ENCODE data around the gene MRPL33. TPM values are rescaled to one million over a fixed set of nuclear protein-coding genes. Genes with fewer than 3 reads are reported as not detected.
A peak's percentile ranks its signal among the peaks of the same experiment; 100 is the strongest.

Gene MRPL33
- total and polyA plus RNA-seq, 3 donors from 2014 or later = 142 to 204 (median 175) TPM

- intact Hi-C loops (cut with DNase I; ENCODE audit: low total_unique reads) = no loop called here
- H3K27ac ChIP-seq = peak overlapping the region; percentile 82 to 93
- no peak overlapping the region for H3K4me3 ChIP-seq
- peak; percentile 75 for DNase-seq
- H3K4me1 ChIP-seq = peaks cover 27% of the 10 kb centered on the region
- TF ChIP-seq, protein P1, sequence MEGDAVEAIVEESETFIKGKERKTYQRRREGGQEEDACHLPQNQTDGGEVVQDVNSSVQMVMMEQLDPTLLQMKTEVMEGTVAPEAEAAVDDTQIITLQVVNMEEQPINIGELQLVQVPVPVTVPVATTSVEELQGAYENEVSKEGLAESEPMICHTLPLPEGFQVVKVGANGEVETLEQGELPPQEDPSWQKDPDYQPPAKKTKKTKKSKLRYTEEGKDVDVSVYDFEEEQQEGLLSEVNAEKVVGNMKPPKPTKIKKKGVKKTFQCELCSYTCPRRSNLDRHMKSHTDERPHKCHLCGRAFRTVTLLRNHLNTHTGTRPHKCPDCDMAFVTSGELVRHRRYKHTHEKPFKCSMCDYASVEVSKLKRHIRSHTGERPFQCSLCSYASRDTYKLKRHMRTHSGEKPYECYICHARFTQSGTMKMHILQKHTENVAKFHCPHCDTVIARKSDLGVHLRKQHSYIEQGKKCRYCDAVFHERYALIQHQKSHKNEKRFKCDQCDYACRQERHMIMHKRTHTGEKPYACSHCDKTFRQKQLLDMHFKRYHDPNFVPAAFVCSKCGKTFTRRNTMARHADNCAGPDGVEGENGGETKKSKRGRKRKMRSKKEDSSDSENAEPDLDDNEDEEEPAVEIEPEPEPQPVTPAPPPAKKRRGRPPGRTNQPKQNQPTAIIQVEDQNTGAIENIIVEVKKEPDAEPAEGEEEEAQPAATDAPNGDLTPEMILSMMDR (IDR thresholded peaks at IDR 0.05) = no peak
- no peak for TF ChIP-seq POLR2A (IDR thresholded peaks at IDR 0.05)
- H3K27me3 ChIP-seq = no peaks in the 10 kb centered on the region
- 25 to 31% methylated on average over 5 of the region's 5 CpGs for WGBS, 2 donors
- no peaks in the 10 kb centered on the region for H3K9me3 ChIP-seq
- H3K36me3 ChIP-seq (ENCODE audit: low read depth, missing control alignments) = no peaks in the 10 kb centered on the region
These were observed 46.4 kb upstream of the MRPL33 start for GRCh38 chr2:27724905-27725701.

- H3K36me3 ChIP-seq (ENCODE audit: low read depth, missing control alignments) = no peaks in the 10 kb centered on the region
- intact Hi-C loops (cut with DNase I; ENCODE audit: low total_unique reads) = no loop called here
- TF ChIP-seq, protein P1 (IDR thresholded peaks at IDR 0.05) = no peak
- TF ChIP-seq POLR2A (IDR thresholded peaks at IDR 0.05) = no peak
- no peak overlapping the region for H3K4me3 ChIP-seq
- peak; percentile 52 for DNase-seq
- H3K4me1 ChIP-seq = peaks cover 27% of the 10 kb centered on the region
- H3K27ac ChIP-seq = no peak overlapping the region
- WGBS, 2 donors = 74 to 87% methylated on average over 9 of the region's 9 CpGs
- no peaks in the 10 kb centered on the region for H3K9me3 ChIP-seq
- no peaks in the 10 kb centered on the region for H3K27me3 ChIP-seq
These were observed 44.3 kb upstream of the MRPL33 start for GRCh38 chr2:27727257-27727656.

DNA sequence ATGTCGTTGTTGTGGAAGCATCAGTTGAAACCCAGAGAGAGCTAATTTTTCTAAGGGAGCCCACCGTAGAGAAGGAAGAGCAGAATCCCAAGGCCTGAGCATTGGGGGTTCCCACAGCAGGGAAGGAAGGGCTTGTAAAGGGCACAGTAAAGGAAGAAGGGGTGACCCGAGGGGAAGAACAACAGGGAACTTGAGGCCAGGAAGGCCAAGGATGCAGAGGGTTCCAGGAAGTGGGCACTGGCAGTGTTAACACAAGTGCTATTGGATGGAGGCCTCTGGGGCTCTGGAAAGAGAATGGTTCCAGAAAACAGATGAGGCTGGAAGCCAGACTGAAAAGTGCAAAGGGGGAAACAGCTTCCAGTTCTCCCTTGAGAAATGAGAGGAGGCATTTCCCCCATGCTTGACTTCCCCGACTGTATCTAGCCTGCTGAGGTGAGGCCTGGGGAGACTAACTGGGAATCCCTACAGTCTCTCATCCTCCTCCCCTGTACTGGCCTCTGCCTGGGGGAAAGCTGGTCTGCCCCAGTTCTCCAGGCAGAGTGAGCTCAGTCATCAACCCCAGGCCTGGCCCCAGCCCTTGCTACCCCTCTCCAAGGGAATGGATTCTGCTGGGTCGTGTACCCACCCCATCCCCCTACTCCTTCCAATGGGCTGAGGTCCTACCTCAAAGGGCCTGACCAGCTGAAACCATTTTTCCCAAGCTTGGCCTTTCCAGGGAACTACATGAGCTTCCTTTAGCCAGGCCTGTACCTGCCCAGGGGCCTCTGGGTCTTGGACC lies 43.2 kb upstream of the MRPL33 start:
- peak overlapping the region in 1 of 2 donors; percentile 39 for H3K27ac ChIP-seq
- no peak for DNase-seq
- intact Hi-C loops (cut with DNase I; ENCODE audit: low total_unique reads) = no loop called here
- 66 to 82% methylated on average over 5 of the region's 5 CpGs for WGBS, 2 donors
- H3K4me1 ChIP-seq = peaks cover 25% of the 10 kb centered on the region
- H3K4me3 ChIP-seq = no peak overlapping the region
- no peaks in the 10 kb centered on the region for H3K36me3 ChIP-seq (ENCODE audit: low read depth, missing control alignments)
- H3K9me3 ChIP-seq = no peaks in the 10 kb centered on the region
- TF ChIP-seq POLR2A (IDR thresholded peaks at IDR 0.05) = no peak
- TF ChIP-seq, protein P1 (IDR thresholded peaks at IDR 0.05) = no peak
- no peaks in the 10 kb centered on the region for H3K27me3 ChIP-seq

- Histone ChIP-seq H3K36me3 (ENCODE audit: low read depth, missing control alignments) (no peaks in the 10 kb centered on the region), H3K27me3 (no peaks in the 10 kb centered on the region), H3K27ac (no peak overlapping the region), H3K4me1 (peaks cover 15% of the 10 kb centered on the region), H3K4me3 (no peak overlapping the region), H3K9me3 (no peaks in the 10 kb centered on the region)
- intact Hi-C loops (cut with DNase I; ENCODE audit: low total_unique reads) = no loop called here
- no peak for DNase-seq
- TF ChIP-seq, protein P1 (IDR thresholded peaks at IDR 0.05) = no peak
- no peak for TF ChIP-seq POLR2A (IDR thresholded peaks at IDR 0.05)
- 53 to 57% methylated on average over 4 of the region's 4 CpGs for WGBS, 2 donors
These were observed 42.3 kb upstream of the MRPL33 start for GRCh38 chr2:27729198-27729597.
